ENCODE results near the gene LRP1B. TPM values are rescaled to one million over a fixed set of nuclear protein-coding genes. Genes with fewer than 3 reads are reported as not detected.

LRP1B gene
- total and polyA plus RNA-seq, 2 experiments from 2014 or later, result not detected

- Histone ChIP-seq H3K4me1 (ENCODE audit: insufficient read depth) (no peaks in the 10 kb centered on the region), H3K36me3 (ENCODE audit: low read depth) (no peaks in the 10 kb centered on the region), H3K9me3 (ENCODE audit: low read depth) (no peaks in the 10 kb centered on the region), H3K9me2 (ENCODE audit: insufficient read depth) (no peaks in the 10 kb centered on the region), H3F3A (ENCODE audit: insufficient read depth) (no peaks in the 10 kb centered on the region), H3K9ac (no peak overlapping the region), H3K27ac (no peak overlapping the region), H3K4me2 (ENCODE audit: unreplicated experiment) (no peak overlapping the region), H4K20me1 (ENCODE audit: insufficient read depth) (no peaks in the 10 kb centered on the region), H3K4me3 (no peak overlapping the region), H3K79me2 (ENCODE audit: insufficient read depth) (no peaks in the 10 kb centered on the region), H2AFZ (no peak overlapping the region), H3K27me3 (replicated peaks; ENCODE audit: insufficient read depth) (no peaks in the 10 kb centered on the region)
- no peak for DNase-seq
- no peak for TF ChIP-seq EZH2phosphoT487 (IDR thresholded peaks at IDR 0.05; ENCODE audit: insufficient read depth, low read depth)
- TF ChIP-seq EZH2 (IDR thresholded peaks at IDR 0.05; ENCODE audit: insufficient read depth, poor library complexity, severe bottlenecking), result no peak
- in situ Hi-C loops (cut with MboI), result no loop called here
- 51 to 54% methylated on average over 3 of the region's 3 CpGs for WGBS, 2 experiments (ENCODE audit: low coverage in 1 of 2, low lambda C conversion rate in 2 of 2, missing lambda C conversion rate in 2 of 2)
These were observed 433.8 kb downstream of the LRP1B start for GRCh38 chr2:141697035-141697434.

DNA sequence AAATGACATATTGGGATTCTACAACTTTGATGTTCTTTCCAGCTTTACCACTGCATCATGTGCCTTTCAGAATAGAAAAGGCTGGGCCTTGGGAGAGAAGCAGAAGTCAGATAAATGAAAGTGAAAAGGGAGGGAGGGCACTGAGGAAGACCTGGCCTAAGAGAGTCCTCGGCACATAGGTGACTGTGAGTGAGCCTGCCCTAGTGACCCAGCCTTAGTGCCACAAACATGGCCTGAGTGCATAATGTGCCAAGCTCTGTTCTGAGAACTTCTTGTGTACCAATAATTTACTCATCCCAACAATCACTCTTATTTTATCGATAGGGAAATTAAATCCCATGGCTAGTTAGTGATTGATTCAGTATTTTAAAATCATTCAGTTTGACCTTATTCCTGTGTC is 436.6 kb downstream of the LRP1B start:
- Histone ChIP-seq H3K36me3 (ENCODE audit: low read depth) (no peaks in the 10 kb centered on the region), H3K79me2 (ENCODE audit: insufficient read depth) (no peaks in the 10 kb centered on the region), H4K20me1 (ENCODE audit: insufficient read depth) (no peaks in the 10 kb centered on the region), H3K9ac (no peak overlapping the region), H2AFZ (no peak overlapping the region), H3K4me1 (ENCODE audit: insufficient read depth) (no peaks in the 10 kb centered on the region), H3K9me2 (ENCODE audit: insufficient read depth) (no peaks in the 10 kb centered on the region), H3K9me3 (ENCODE audit: low read depth) (no peaks in the 10 kb centered on the region), H3F3A (ENCODE audit: insufficient read depth) (no peaks in the 10 kb centered on the region), H3K4me2 (ENCODE audit: unreplicated experiment) (no peak overlapping the region), H3K27ac (no peak overlapping the region), H3K4me3 (no peak overlapping the region), H3K27me3 (replicated peaks; ENCODE audit: insufficient read depth) (no peaks in the 10 kb centered on the region)
- TF ChIP-seq EZH2 (IDR thresholded peaks at IDR 0.05; ENCODE audit: insufficient read depth, poor library complexity, severe bottlenecking), result no peak
- no peak for TF ChIP-seq EZH2phosphoT487 (IDR thresholded peaks at IDR 0.05; ENCODE audit: insufficient read depth, low read depth)
- DNase-seq, result no peak
- in situ Hi-C loops (cut with MboI), result no loop called here
- 43 to 46% methylated on average over 2 of the region's 2 CpGs for WGBS, 2 experiments (ENCODE audit: low coverage in 1 of 2, low lambda C conversion rate in 2 of 2, missing lambda C conversion rate in 2 of 2)

DNA sequence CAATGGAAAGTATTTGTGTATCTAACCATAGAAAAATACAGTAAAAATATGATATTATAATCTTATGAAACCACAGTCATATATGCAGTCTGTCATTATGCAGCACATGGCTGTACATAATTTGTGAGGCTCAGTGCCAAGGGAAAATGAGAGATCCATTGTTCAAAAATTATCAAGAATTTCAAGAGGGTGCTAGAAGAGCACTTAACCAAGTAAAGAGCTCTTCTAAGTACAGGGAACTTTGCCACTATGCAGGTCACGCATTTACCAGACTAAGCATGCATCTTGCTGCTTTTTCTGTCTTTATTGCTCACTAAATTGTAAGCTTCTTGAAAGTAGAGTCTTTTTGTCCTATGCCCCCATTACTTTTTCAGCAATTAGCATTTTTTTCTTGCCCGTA is 438.0 kb downstream of the LRP1B start:
- in situ Hi-C loops (cut with MboI), result no loop called here

DNA sequence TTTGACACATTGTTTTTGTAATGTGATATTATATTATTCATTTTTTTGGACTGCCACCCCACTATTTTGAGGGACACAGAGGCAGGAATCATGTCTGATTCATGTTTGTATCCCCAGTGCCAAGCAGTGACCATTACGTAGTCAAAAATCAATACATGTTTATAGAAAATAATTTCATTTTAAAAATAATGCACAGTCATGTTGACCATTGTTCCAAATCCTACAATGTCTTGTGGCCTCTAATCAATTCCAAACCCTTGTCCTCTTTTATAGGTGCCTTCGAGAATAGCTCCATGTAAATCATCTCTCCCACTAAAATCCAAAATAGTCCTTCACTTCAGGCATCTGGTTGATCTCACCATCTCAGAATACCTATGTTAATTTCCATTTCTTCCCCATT is 454.7 kb downstream of the LRP1B start:
- H3K27ac ChIP-seq, result no peak overlapping the region
- H3K4me2 ChIP-seq (ENCODE audit: unreplicated experiment), result no peak overlapping the region
- no peaks in the 10 kb centered on the region for H4K20me1 ChIP-seq (ENCODE audit: insufficient read depth)
- no peaks in the 10 kb centered on the region for H3K36me3 ChIP-seq (ENCODE audit: low read depth)
- no peaks in the 10 kb centered on the region for H3K79me2 ChIP-seq (ENCODE audit: insufficient read depth)
- in situ Hi-C loops (cut with MboI), result no loop called here
- H3K9me3 ChIP-seq (ENCODE audit: low read depth), result no peaks in the 10 kb centered on the region
- H3F3A ChIP-seq (ENCODE audit: insufficient read depth), result no peaks in the 10 kb centered on the region
- 41 to 46% methylated on average over 2 of the region's 2 CpGs for WGBS, 2 experiments (ENCODE audit: low coverage in 1 of 2, low lambda C conversion rate in 2 of 2, missing lambda C conversion rate in 2 of 2)
- H3K4me1 ChIP-seq (ENCODE audit: insufficient read depth), result no peaks in the 10 kb centered on the region
- TF ChIP-seq EZH2 (IDR thresholded peaks at IDR 0.05; ENCODE audit: insufficient read depth, poor library complexity, severe bottlenecking) (no peak), EZH2phosphoT487 (IDR thresholded peaks at IDR 0.05; ENCODE audit: insufficient read depth, low read depth) (no peak)
- no peak overlapping the region for H3K4me3 ChIP-seq
- H3K9me2 ChIP-seq (ENCODE audit: insufficient read depth), result no peaks in the 10 kb centered on the region
- no peak for DNase-seq
- H3K27me3 ChIP-seq (replicated peaks; ENCODE audit: insufficient read depth), result no peaks in the 10 kb centered on the region
- H3K9ac ChIP-seq, result no peak overlapping the region
- H2AFZ ChIP-seq, result no peak overlapping the region

More for the DNA sequence above, 438.0 kb downstream of the LRP1B start:
- H3K27ac ChIP-seq, result no peak overlapping the region
- WGBS, 2 experiments (ENCODE audit: low coverage in 1 of 2, low lambda C conversion rate in 2 of 2, missing lambda C conversion rate in 2 of 2), result 46 to 52% methylated on average over 2 of the region's 2 CpGs
- no peaks in the 10 kb centered on the region for H3K9me2 ChIP-seq (ENCODE audit: insufficient read depth)
- no peaks in the 10 kb centered on the region for H3K4me1 ChIP-seq (ENCODE audit: insufficient read depth)
- H3K27me3 ChIP-seq (replicated peaks; ENCODE audit: insufficient read depth), result no peaks in the 10 kb centered on the region
- H3K9me3 ChIP-seq (ENCODE audit: low read depth), result no peaks in the 10 kb centered on the region
- no peak overlapping the region for H3K4me2 ChIP-seq (ENCODE audit: unreplicated experiment)
- H3K4me3 ChIP-seq, result no peak overlapping the region
- no peaks in the 10 kb centered on the region for H4K20me1 ChIP-seq (ENCODE audit: insufficient read depth)
- H3K36me3 ChIP-seq (ENCODE audit: low read depth), result no peaks in the 10 kb centered on the region
- H3F3A ChIP-seq (ENCODE audit: insufficient read depth), result no peaks in the 10 kb centered on the region
- H3K79me2 ChIP-seq (ENCODE audit: insufficient read depth), result no peaks in the 10 kb centered on the region
- H3K9ac ChIP-seq, result no peak overlapping the region
- DNase-seq, result no peak
- H2AFZ ChIP-seq, result no peak overlapping the region
- no peak for TF ChIP-seq EZH2 (IDR thresholded peaks at IDR 0.05; ENCODE audit: insufficient read depth, poor library complexity, severe bottlenecking)
- TF ChIP-seq EZH2phosphoT487 (IDR thresholded peaks at IDR 0.05; ENCODE audit: insufficient read depth, low read depth), result no peak

GRCh38 chr2:141666191-141666590 is 464.6 kb downstream of the LRP1B start:
- TF ChIP-seq EZH2phosphoT487 (IDR thresholded peaks at IDR 0.05; ENCODE audit: insufficient read depth, low read depth) (no peak), EZH2 (IDR thresholded peaks at IDR 0.05; ENCODE audit: insufficient read depth, poor library complexity, severe bottlenecking) (no peak)
- Histone ChIP-seq H3K4me1 (ENCODE audit: insufficient read depth) (no peaks in the 10 kb centered on the region), H3K79me2 (ENCODE audit: insufficient read depth) (no peaks in the 10 kb centered on the region), H3F3A (ENCODE audit: insufficient read depth) (no peaks in the 10 kb centered on the region), H3K9me2 (ENCODE audit: insufficient read depth) (no peaks in the 10 kb centered on the region), H3K9me3 (ENCODE audit: low read depth) (no peaks in the 10 kb centered on the region), H4K20me1 (ENCODE audit: insufficient read depth) (no peaks in the 10 kb centered on the region), H3K27ac (no peak overlapping the region), H3K9ac (no peak overlapping the region), H3K4me2 (ENCODE audit: unreplicated experiment) (no peak overlapping the region), H3K27me3 (replicated peaks; ENCODE audit: insufficient read depth) (no peaks in the 10 kb centered on the region), H3K36me3 (ENCODE audit: low read depth) (no peaks in the 10 kb centered on the region), H3K4me3 (no peak overlapping the region), H2AFZ (no peak overlapping the region)
- in situ Hi-C loops (cut with MboI), result no loop called here
- no peak for DNase-seq
